Measurements from ENCODE around the gene CDK12.
A peak's percentile ranks its signal among the peaks of the same experiment; 100 is the strongest.
"Not testable (repeated sequence)": the region's sequence is repeated elsewhere in the genome, so short reads cannot be mapped to it uniquely, and the experiment has no call there.

Gene CDK12

GRCh38 chr17:39461113-39461925 is at the start of gene CDK12:
Gene CDK12, plus strand, starts transcription at chr17:39461486. Its CDS starts 586 bp downstream, at chr17:39462072.
- peak; percentile 94 for DNase-seq

GRCh38 chr17:39416141-39416540 is 45.1 kb upstream of the CDK12 start:
- DNase-seq, result no peak

- no peak for DNase-seq
Observed at GRCh38 chr17:39429600-39429999, 31.7 kb upstream of the CDK12 start.

- DNase-seq, result not testable (repeated sequence)
Observed at GRCh38 chr17:39439868-39440267, 21.4 kb upstream of the CDK12 start.

- no peak for DNase-seq
Observed at GRCh38 chr17:39443326-39443725, 18.0 kb upstream of the CDK12 start.

- DNase-seq, result no peak
Observed at GRCh38 chr17:39447561-39447960, 13.7 kb upstream of the CDK12 start.

- no peak for DNase-seq
Observed at GRCh38 chr17:39450051-39450450, 11.2 kb upstream of the CDK12 start.

GRCh38 chr17:39450847-39451581 is 10.3 kb upstream of the CDK12 start, which contains the start of gene MED1:
Gene MED1, minus strand, starts transcription at chr17:39451263. Its CDS starts 201 bp downstream, at chr17:39451062.
- peak; percentile 91 for DNase-seq

GRCh38 chr17:39455919-39456318 is 5.4 kb upstream of the CDK12 start:
- DNase-seq, result no peak

- DNase-seq, result peak; percentile 29
Observed at GRCh38 chr17:39461926-39462569, 762 bp downstream of the CDK12 start.

GRCh38 chr17:39462631-39463375 is 1.5 kb downstream of the CDK12 start:
- DNase-seq, result no peak

GRCh38 chr17:39464639-39465181 is 3.4 kb downstream of the CDK12 start:
- not testable (repeated sequence) for DNase-seq

GRCh38 chr17:39468610-39469009 is 7.3 kb downstream of the CDK12 start:
- not testable (repeated sequence) for DNase-seq

- DNase-seq, result no peak
Observed at GRCh38 chr17:39473310-39473709, 12.0 kb downstream of the CDK12 start.

GRCh38 chr17:39479631-39480030 is 18.3 kb downstream of the CDK12 start:
- DNase-seq, result not testable (repeated sequence)

GRCh38 chr17:39483506-39483905 is 22.2 kb downstream of the CDK12 start:
- DNase-seq, result no peak

- no peak for DNase-seq
Observed at GRCh38 chr17:39484178-39484577, 22.9 kb downstream of the CDK12 start.

- no peak for DNase-seq
Observed at GRCh38 chr17:39485555-39485954, 24.3 kb downstream of the CDK12 start.

GRCh38 chr17:39486242-39486641 is 25.0 kb downstream of the CDK12 start:
- no peak for DNase-seq

- DNase-seq, result not testable (repeated sequence)
Observed at GRCh38 chr17:39487490-39487889, 26.2 kb downstream of the CDK12 start.

GRCh38 chr17:39487946-39488345 is 26.7 kb downstream of the CDK12 start:
- DNase-seq, result no peak

GRCh38 chr17:39496921-39497320 is 35.6 kb downstream of the CDK12 start:
- DNase-seq, result not testable (repeated sequence)
